Heart right ventricle (tissue), 16 donors: ENCODE results near the gene C5orf24. TPM values are rescaled to one million over a fixed set of nuclear protein-coding genes. Genes with fewer than 3 reads are reported as not detected.

ENCODE experiments used
- ATAC-seq, 8 donors: fragments of 200-7000 bp; cut with Tn5 transposase; one replicate each; pipeline ENCODE4 v1.9.1; 2020; ENCODE audit warnings: mild to moderate bottlenecking in 8 of 8, moderate library complexity in 8 of 8, moderate number of reproducible peaks in 1 of 8
- DNase-seq, 2 donors: peaks; one replicate each; pipeline ENCODE4 v3.0.0-alpha.2; 2020
- H3K27ac ChIP-seq, 10 donors: fragments of 200-600 bp; sonication (generic) in 2 of 10; one replicate each; pipeline versions ENCODE4 v1.5.0 to v1.8.0; 2020 to 2022; ENCODE audit warnings: mild to moderate bottlenecking in 3 of 10
- H3K27me3 ChIP-seq, 7 donors: fragments of 200-600 bp; one replicate each; pipeline ENCODE4 v1.8.0; 2021 to 2022; ENCODE audit warnings: mild to moderate bottlenecking in 2 of 7
- H3K36me3 ChIP-seq, 9 donors: fragments of 200-600 bp; sonication (generic) in 1 of 9; one replicate each; pipeline versions ENCODE4 v1.5.0 to v1.8.0; 2020 to 2022; ENCODE audit warnings: mild to moderate bottlenecking in 2 of 9
- H3K4me1 ChIP-seq, 9 donors: fragments of 200-600 bp; sonication (generic) in 1 of 9; one replicate each; pipeline versions ENCODE4 v1.5.0 to v1.8.0; 2020 to 2022; ENCODE audit warnings: mild to moderate bottlenecking in 4 of 9
- H3K4me3 ChIP-seq, 10 donors: fragments of 200-600 bp; sonication (generic) in 2 of 10; one replicate each; pipeline versions ENCODE4 v1.5.0 to v1.8.0; 2020 to 2022; ENCODE audit warnings: mild to moderate bottlenecking in 7 of 10, moderate library complexity in 2 of 10
- H3K9me3 ChIP-seq, 11 donors: fragments of 200-600 bp in 10 of 11; sonication (generic) in 2 of 11; one replicate each; pipeline versions ENCODE4 v1.5.0 to v1.8.0; 2013 to 2022; ENCODE audit warnings: mild to moderate bottlenecking in 2 of 11, control low read depth in 1 of 11, moderate library complexity in 1 of 11
- CTCF ChIP-seq, 9 donors: fragments of 200-600 bp; sonication (generic) in 2 of 9; IDR thresholded peaks; one replicate each; pipeline versions ENCODE4 v1.5.0 to v1.8.0; 2021 to 2022; ENCODE audit warnings: antibody characterized with exemption in 9 of 9, mild to moderate bottlenecking in 5 of 9, moderate library complexity in 1 of 9
- WGBS, 2 donors: extraction: QIAGEN DNeasy Blood & Tissue Kit; methylation state at CpG; one replicate each; pipeline ENCODE4 v1.1.7; 2013; ENCODE audit warnings: inconsistent platforms in 1 of 2; 5-methylcytosine and 5-hydroxymethylcytosine counted together
- intact Hi-C, 10 donors: fragments of 100-400 bp; cut with DNase I; formaldehyde crosslinking; loops; one replicate each; pipeline versions ENCODE4 v1.11.1 to v1.14.2; 2022
- polyA plus RNA-seq, 2 donors: library from polyadenylated mRNA; stranded (reverse); fragments of 200-250 nt; gene quantifications; one replicate each; pipeline ENCODE4 v1.2.3, GENCODE V29; 2013
- total RNA-seq, 10 donors: library from RNA; stranded (reverse); fragmentation: NEBNext Ultra II Directional in 3 of 10; extraction: Animal tissue kit (Norgen Biotek cat#: 25700) in 3 of 10; gene quantifications; one replicate each; pipeline versions ENCODE4 v1.2.1 to v1.2.4, GENCODE V29; 2021 to 2023
- donor health status: Arrhythmogenic right ventricular cardiomyopathy.
- donor health status: ischemic (EF 13 %, LVEDD 7.1; RV severe dilation, severe dysfunction).
- donor health status: healthy with polysubstance abuse.
- donor health status: DM: no; HTN: yes; CAD: no.
- donor health status: DM: no; HTN: no; CAD: no.
- donor health status: ischemic (EF 25% LVEDD 6.9; RV normal size, moderate dysfunction).
- donor health status: ischemic (EF 25% LVEDD 5.7; RV mildly dilated, moderate dysfunction).
- donor health status: healthy.
- donor health status: DM: yes; HTN: yes; CAD: no.
- donor health status: Ischemic cardiomyopathy.
- donor health status: ischemic (EF 35%, LVEDD 5.7; RV mildly dilated, moderate dysfunction).
- donor health status: nonischemic (EF 11% LVEDD 7.7; RV severe dilation, severe dysfunction).
- donor health status: DM: yes; HTN: yes; CAD: no.
- donor health status: PGD.
- donor health status: ischemic (EF 29% LVEDD 5.4; RV normal size, mild dysfunction).
- donor health status: nonischemic (EF 23%, LVEDD 6.1; RV moderate dilation, normal function).

Gene C5orf24
- total and polyA plus RNA-seq, 12 donors, result 12.0 to 31.2 (median 23.3) TPM

GRCh38 chr5:134813827-134814226, 31.9 kb upstream of the C5orf24 start:
- ATAC-seq (no peak), DNase-seq (no peak)
- Histone ChIP-seq H3K27me3 (no peaks in the 10 kb centered on the region), H3K36me3 (peaks cover 0 to 100% (median 47%) of the 10 kb centered on the region in 9 donors), H3K4me1 (peaks cover 0 to 3% (median 0%) of the 10 kb centered on the region in 9 donors), H3K27ac (no peak overlapping the region), H3K4me3 (no peak overlapping the region), H3K9me3 (no peaks in the 10 kb centered on the region)
- intact Hi-C loops, result loop anchor here in 1 of 10 donors (10.0 kb wide), 1 partner anchor 99 kb away; no protein-coding TSS in a partner anchor
- no peak for TF ChIP-seq CTCF (IDR thresholded peaks at IDR 0.05)

GRCh38 chr5:134817006-134817405, 28.8 kb upstream of the C5orf24 start:
- Histone ChIP-seq H3K36me3 (peaks cover 0 to 100% (median 59%) of the 10 kb centered on the region in 9 donors), H3K4me3 (no peak overlapping the region), H3K9me3 (no peaks in the 10 kb centered on the region), H3K27ac (no peak overlapping the region), H3K27me3 (no peaks in the 10 kb centered on the region), H3K4me1 (peaks cover 0 to 3% (median 0%) of the 10 kb centered on the region in 9 donors)
- 91 to 92% methylated on average over 4 of the region's 4 CpGs for WGBS, 2 donors
- ATAC-seq (no peak), DNase-seq (no peak)
- TF ChIP-seq CTCF (IDR thresholded peaks at IDR 0.05), result no peak
- intact Hi-C loops, result loop anchor here in 1 of 10 donors (10.0 kb wide), 1 partner anchor 102 kb away; no protein-coding TSS in a partner anchor

- Histone ChIP-seq H3K4me1 (peaks cover 0 to 3% (median 0%) of the 10 kb centered on the region in 9 donors), H3K27me3 (no peaks in the 10 kb centered on the region), H3K36me3 (peaks cover 0 to 100% (median 52%) of the 10 kb centered on the region in 9 donors), H3K27ac (peak overlapping the region in 2 of 10 donors; percentile 38 to 41), H3K4me3 (no peak overlapping the region), H3K9me3 (no peaks in the 10 kb centered on the region)
- ATAC-seq, result peak in 2 of 8 donors; percentile 17 to 40
- no peak for DNase-seq
- intact Hi-C loops, result loop anchor here in 1 of 10 donors (10.0 kb wide), 1 partner anchor 104 kb away; no protein-coding TSS in a partner anchor
- no peak for TF ChIP-seq CTCF (IDR thresholded peaks at IDR 0.05)
- 68 to 82% methylated on average over 4 of the region's 4 CpGs for WGBS, 2 donors
Measured at GRCh38 chr5:134818776-134819175, 27.0 kb upstream of the C5orf24 start.

- H3K27ac ChIP-seq, result peak overlapping the region in 2 of 10 donors; percentile 38 to 41
- no peaks in the 10 kb centered on the region for H3K27me3 ChIP-seq
- WGBS, 2 donors, result 93 to 95% methylated on average over 4 of the region's 4 CpGs
- no peak overlapping the region for H3K4me3 ChIP-seq
- TF ChIP-seq CTCF (IDR thresholded peaks at IDR 0.05), result no peak
- no peak for ATAC-seq
- intact Hi-C loops, result loop anchor here in 1 of 10 donors (10.0 kb wide), 1 partner anchor 105 kb away; no protein-coding TSS in a partner anchor
- no peak for DNase-seq
- no peaks in the 10 kb centered on the region for H3K9me3 ChIP-seq
- H3K4me1 ChIP-seq, result no peaks in the 10 kb centered on the region
- H3K36me3 ChIP-seq, result peaks cover 0 to 100% (median 52%) of the 10 kb centered on the region in 9 donors
Measured at GRCh38 chr5:134819407-134819963, 26.3 kb upstream of the C5orf24 start.
